Liver (tissue), 9 donors: Measurements from ENCODE around the gene ANKFN1. TPM values are rescaled to one million over a fixed set of nuclear protein-coding genes. Genes with fewer than 3 reads are reported as not detected.

ENCODE experiments used
- DNase-seq: peaks from one replicate; pipeline ENCODE4 v3.0.0-alpha.2; 2017; ENCODE audit warnings: low spot score
- H3K27ac ChIP-seq, 2 donors: one replicate each; pipeline ENCODE4 v1.7.0; 2013; ENCODE audit warnings: inconsistent platforms in 2 of 2, low read length in 2 of 2, control low read depth in 1 of 2, low read depth in 1 of 2, mild to moderate bottlenecking in 1 of 2
- H3K27me3 ChIP-seq, 4 donors: one replicate each; pipeline versions ENCODE4 v1.6.1 to v1.7.0; 2013; ENCODE audit warnings: low read length in 3 of 4, inconsistent platforms in 1 of 4, mild to moderate bottlenecking in 1 of 4, moderate library complexity in 1 of 4; ENCODE audit not compliant: control insufficient read depth in 4 of 4, insufficient read depth in 4 of 4
- H3K36me3 ChIP-seq, 4 donors: one replicate each; pipeline versions ENCODE4 v1.6.1 to v1.7.0; 2013; ENCODE audit warnings: low read length in 3 of 4, mild to moderate bottlenecking in 3 of 4, low read depth in 1 of 4, moderate library complexity in 1 of 4; ENCODE audit not compliant: control insufficient read depth in 4 of 4, insufficient read depth in 3 of 4
- H3K4me1 ChIP-seq, 4 donors: one replicate each; pipeline versions ENCODE4 v1.6.1 to v1.7.0; 2013; ENCODE audit warnings: low read length in 3 of 4, mild to moderate bottlenecking in 3 of 4, moderate library complexity in 1 of 4; ENCODE audit not compliant: control insufficient read depth in 4 of 4, insufficient read depth in 4 of 4
- H3K4me3 ChIP-seq, 3 donors: one replicate each; pipeline versions ENCODE4 v1.6.1 to v1.7.0; 2013; ENCODE audit warnings: low read length in 3 of 3, control low read depth in 1 of 3, low read depth in 1 of 3, mild to moderate bottlenecking in 1 of 3
- H3K9ac ChIP-seq, 2 donors: one replicate each; pipeline ENCODE4 v1.7.0; 2013; ENCODE audit warnings: low read length in 2 of 2, mild to moderate bottlenecking in 2 of 2, moderate library complexity in 2 of 2, control low read depth in 1 of 2, low read depth in 1 of 2
- H3K9me3 ChIP-seq, 4 donors: one replicate each; pipeline versions ENCODE4 v1.6.1 to v1.7.0; 2013; ENCODE audit warnings: low read length in 3 of 4; ENCODE audit not compliant: control insufficient read depth in 4 of 4
- EGR1 ChIP-seq, 2 donors: IDR thresholded peaks; 2 replicates each; pipeline ENCODE4 v1.6.1; 2016 to 2018; ENCODE audit warnings: antibody characterized with exemption in 2 of 2, low read depth in 2 of 2
- FOXA1 ChIP-seq: IDR thresholded peaks from 2 replicates; pipeline ENCODE4 v1.6.1; 2016; ENCODE audit warnings: antibody characterized with exemption
- FOXA2 ChIP-seq: IDR thresholded peaks from 2 replicates; pipeline ENCODE4 v1.6.1; 2016; ENCODE audit warnings: antibody characterized with exemption
- GABPA ChIP-seq, 2 donors: IDR thresholded peaks in 1 of 2; conservative IDR thresholded peaks in 1 of 2; 2 replicates each; pipeline ENCODE4 v1.6.1; 2016; ENCODE audit warnings: antibody characterized with exemption in 2 of 2, mild to moderate bottlenecking in 1 of 2, moderate library complexity in 1 of 2
- HNF4A ChIP-seq, 2 donors: conservative IDR thresholded peaks; 2 replicates each; pipeline ENCODE4 v1.6.1; 2016; ENCODE audit warnings: antibody characterized with exemption in 2 of 2, mild to moderate bottlenecking in 2 of 2
- HNF4G ChIP-seq: IDR thresholded peaks from 2 replicates; pipeline ENCODE4 v1.6.1; 2016; ENCODE audit warnings: antibody characterized with exemption
- JUND ChIP-seq, 2 donors: IDR thresholded peaks; 2 replicates each; pipeline ENCODE4 v1.6.1; 2016; ENCODE audit warnings: antibody characterized with exemption in 2 of 2
- NR2F2 ChIP-seq: IDR thresholded peaks from 2 replicates; pipeline ENCODE4 v1.6.1; 2016; ENCODE audit warnings: antibody characterized with exemption
- RAD21 ChIP-seq, 2 donors: IDR thresholded peaks; 2 replicates each; pipeline ENCODE4 v1.6.1; 2016; ENCODE audit warnings: antibody characterized with exemption in 2 of 2, mild to moderate bottlenecking in 2 of 2
- RXRA ChIP-seq, 2 donors: IDR thresholded peaks; 2 replicates each; pipeline ENCODE4 v1.6.1; 2017 to 2018; ENCODE audit warnings: antibody characterized with exemption in 2 of 2, mild to moderate bottlenecking in 1 of 2
- SP1 ChIP-seq: IDR thresholded peaks from 2 replicates; pipeline ENCODE4 v1.6.1; 2018; ENCODE audit warnings: antibody characterized with exemption, mild to moderate bottlenecking
- TAF1 ChIP-seq: conservative IDR thresholded peaks from 2 replicates; pipeline ENCODE4 v1.6.1; 2016; ENCODE audit warnings: antibody characterized with exemption, mild to moderate bottlenecking
- YY1 ChIP-seq: IDR thresholded peaks from 2 replicates; pipeline ENCODE4 v1.6.1; 2016; ENCODE audit warnings: antibody characterized with exemption, mild to moderate bottlenecking
- polyA plus RNA-seq, 2 donors: library from polyadenylated mRNA; stranded (reverse) in 1 of 2; unstranded in 1 of 2; fragments of 200-250 nt in 1 of 2; fragments of >200 nt in 1 of 2; fragmentation: Nextera tagmentation in 1 of 2; extraction: Ambion mirVana in 1 of 2; gene quantifications; one replicate each; pipeline versions ENCODE4 v1.2.1 to v1.2.3, GENCODE V29; 2013 to 2015
- total RNA-seq, 2 donors: library from RNA; depleted of rRNA; stranded (reverse); fragments of >200 nt; gene quantifications; one replicate each; pipeline ENCODE4 v1.2.3, GENCODE V29; 2014
- TF ChIP-seq, protein P1 (sequence below): IDR thresholded peaks from 2 replicates; pipeline ENCODE4 v1.6.1; 2016; ENCODE audit warnings: antibody characterized with exemption
- TF ChIP-seq, protein P2 (sequence below): fragments of 150-350 bp; IDR thresholded peaks from 2 replicates; pipeline ENCODE4 v1.5.1; 2017; ENCODE audit warnings: improper control_type of control experiment, low read depth, low read length; ENCODE audit not compliant: missing input control
- TF ChIP-seq, protein P3 (sequence below): IDR thresholded peaks from 2 replicates; pipeline ENCODE4 v1.6.1; 2016; ENCODE audit warnings: antibody characterized with exemption, mild to moderate bottlenecking
- TF ChIP-seq, protein P4 (sequence below): IDR thresholded peaks from 2 replicates; pipeline ENCODE4 v1.6.1; 2016; ENCODE audit warnings: antibody characterized with exemption
- TF ChIP-seq, protein P5 (sequence below): IDR thresholded peaks from 2 replicates; pipeline ENCODE4 v1.6.1; 2016; ENCODE audit warnings: antibody characterized with exemption
- donor health status: healthy.
- donor health status: healthy.
- donor health status: healthy.
- donor health status: healthy.
- donor health status: healthy.

The ANKFN1 gene
- total and polyA plus RNA-seq, 4 donors = not detected

DNA sequence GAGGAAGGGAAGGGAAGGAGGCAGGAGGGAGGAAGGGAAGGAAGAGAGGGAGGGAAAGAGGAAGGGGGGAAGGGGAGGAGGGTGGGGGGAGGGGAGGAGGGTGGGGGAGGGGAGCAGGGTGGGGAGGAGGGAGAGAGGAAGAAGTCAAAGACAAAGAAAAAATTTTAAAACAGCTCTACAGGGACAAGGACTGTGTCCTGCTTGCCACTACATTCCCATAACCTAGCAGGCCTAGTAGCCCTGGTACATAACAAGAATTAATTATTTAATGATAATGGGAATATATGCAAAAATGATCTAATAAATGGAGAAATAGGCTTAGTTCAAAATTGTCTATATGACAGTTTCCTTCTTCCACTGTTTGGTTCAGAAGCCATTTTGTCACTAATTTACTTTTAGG lies 392.7 kb downstream of the ANKFN1 start:
- no peaks in the 10 kb centered on the region for H3K36me3 ChIP-seq
- no peak for DNase-seq
- no peak overlapping the region for H3K4me3 ChIP-seq
- H3K27me3 ChIP-seq = peaks cover 0 to 5% (median 1%) of the 10 kb centered on the region in 4 donors
- no peaks in the 10 kb centered on the region for H3K9me3 ChIP-seq
- H3K4me1 ChIP-seq = no peaks in the 10 kb centered on the region
- TF ChIP-seq NR2F2 (no peak), HNF4G (no peak), EGR1 (IDR thresholded peaks at IDR 0.05; ENCODE audit: low read depth in 2 of 2) (no peak), TAF1 (no peak), HNF4A (conservative IDR thresholded peaks at IDR 0.05) (no peak), FOXA2 (no peak), GABPA (IDR thresholded peaks at IDR 0.05 in 1 of 2, conservative IDR thresholded peaks at IDR 0.05 in 1 of 2) (no peak), SP1 (no peak), FOXA1 (no peak), RXRA (IDR thresholded peaks at IDR 0.05) (no peak), RAD21 (IDR thresholded peaks at IDR 0.05) (no peak), YY1 (no peak), JUND (IDR thresholded peaks at IDR 0.05) (no peak)
- TF ChIP-seq, protein P1, sequence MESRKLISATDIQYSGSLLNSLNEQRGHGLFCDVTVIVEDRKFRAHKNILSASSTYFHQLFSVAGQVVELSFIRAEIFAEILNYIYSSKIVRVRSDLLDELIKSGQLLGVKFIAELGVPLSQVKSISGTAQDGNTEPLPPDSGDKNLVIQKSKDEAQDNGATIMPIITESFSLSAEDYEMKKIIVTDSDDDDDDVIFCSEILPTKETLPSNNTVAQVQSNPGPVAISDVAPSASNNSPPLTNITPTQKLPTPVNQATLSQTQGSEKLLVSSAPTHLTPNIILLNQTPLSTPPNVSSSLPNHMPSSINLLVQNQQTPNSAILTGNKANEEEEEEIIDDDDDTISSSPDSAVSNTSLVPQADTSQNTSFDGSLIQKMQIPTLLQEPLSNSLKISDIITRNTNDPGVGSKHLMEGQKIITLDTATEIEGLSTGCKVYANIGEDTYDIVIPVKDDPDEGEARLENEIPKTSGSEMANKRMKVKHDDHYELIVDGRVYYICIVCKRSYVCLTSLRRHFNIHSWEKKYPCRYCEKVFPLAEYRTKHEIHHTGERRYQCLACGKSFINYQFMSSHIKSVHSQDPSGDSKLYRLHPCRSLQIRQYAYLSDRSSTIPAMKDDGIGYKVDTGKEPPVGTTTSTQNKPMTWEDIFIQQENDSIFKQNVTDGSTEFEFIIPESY = no peak
- TF ChIP-seq, protein P2, sequence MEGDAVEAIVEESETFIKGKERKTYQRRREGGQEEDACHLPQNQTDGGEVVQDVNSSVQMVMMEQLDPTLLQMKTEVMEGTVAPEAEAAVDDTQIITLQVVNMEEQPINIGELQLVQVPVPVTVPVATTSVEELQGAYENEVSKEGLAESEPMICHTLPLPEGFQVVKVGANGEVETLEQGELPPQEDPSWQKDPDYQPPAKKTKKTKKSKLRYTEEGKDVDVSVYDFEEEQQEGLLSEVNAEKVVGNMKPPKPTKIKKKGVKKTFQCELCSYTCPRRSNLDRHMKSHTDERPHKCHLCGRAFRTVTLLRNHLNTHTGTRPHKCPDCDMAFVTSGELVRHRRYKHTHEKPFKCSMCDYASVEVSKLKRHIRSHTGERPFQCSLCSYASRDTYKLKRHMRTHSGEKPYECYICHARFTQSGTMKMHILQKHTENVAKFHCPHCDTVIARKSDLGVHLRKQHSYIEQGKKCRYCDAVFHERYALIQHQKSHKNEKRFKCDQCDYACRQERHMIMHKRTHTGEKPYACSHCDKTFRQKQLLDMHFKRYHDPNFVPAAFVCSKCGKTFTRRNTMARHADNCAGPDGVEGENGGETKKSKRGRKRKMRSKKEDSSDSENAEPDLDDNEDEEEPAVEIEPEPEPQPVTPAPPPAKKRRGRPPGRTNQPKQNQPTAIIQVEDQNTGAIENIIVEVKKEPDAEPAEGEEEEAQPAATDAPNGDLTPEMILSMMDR = no peak
- TF ChIP-seq, protein P3, sequence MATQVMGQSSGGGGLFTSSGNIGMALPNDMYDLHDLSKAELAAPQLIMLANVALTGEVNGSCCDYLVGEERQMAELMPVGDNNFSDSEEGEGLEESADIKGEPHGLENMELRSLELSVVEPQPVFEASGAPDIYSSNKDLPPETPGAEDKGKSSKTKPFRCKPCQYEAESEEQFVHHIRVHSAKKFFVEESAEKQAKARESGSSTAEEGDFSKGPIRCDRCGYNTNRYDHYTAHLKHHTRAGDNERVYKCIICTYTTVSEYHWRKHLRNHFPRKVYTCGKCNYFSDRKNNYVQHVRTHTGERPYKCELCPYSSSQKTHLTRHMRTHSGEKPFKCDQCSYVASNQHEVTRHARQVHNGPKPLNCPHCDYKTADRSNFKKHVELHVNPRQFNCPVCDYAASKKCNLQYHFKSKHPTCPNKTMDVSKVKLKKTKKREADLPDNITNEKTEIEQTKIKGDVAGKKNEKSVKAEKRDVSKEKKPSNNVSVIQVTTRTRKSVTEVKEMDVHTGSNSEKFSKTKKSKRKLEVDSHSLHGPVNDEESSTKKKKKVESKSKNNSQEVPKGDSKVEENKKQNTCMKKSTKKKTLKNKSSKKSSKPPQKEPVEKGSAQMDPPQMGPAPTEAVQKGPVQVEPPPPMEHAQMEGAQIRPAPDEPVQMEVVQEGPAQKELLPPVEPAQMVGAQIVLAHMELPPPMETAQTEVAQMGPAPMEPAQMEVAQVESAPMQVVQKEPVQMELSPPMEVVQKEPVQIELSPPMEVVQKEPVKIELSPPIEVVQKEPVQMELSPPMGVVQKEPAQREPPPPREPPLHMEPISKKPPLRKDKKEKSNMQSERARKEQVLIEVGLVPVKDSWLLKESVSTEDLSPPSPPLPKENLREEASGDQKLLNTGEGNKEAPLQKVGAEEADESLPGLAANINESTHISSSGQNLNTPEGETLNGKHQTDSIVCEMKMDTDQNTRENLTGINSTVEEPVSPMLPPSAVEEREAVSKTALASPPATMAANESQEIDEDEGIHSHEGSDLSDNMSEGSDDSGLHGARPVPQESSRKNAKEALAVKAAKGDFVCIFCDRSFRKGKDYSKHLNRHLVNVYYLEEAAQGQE = no peak
- TF ChIP-seq, protein P4, sequence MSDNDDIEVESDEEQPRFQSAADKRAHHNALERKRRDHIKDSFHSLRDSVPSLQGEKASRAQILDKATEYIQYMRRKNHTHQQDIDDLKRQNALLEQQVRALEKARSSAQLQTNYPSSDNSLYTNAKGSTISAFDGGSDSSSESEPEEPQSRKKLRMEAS = no peak
- TF ChIP-seq, protein P5, sequence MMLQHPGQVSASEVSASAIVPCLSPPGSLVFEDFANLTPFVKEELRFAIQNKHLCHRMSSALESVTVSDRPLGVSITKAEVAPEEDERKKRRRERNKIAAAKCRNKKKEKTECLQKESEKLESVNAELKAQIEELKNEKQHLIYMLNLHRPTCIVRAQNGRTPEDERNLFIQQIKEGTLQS = no peak
- H3K9ac ChIP-seq = no peak overlapping the region
- H3K27ac ChIP-seq = no peak overlapping the region
